Epithelial cell of esophagus (primary cell): ENCODE data around the gene NOTUM.
A peak's percentile ranks its signal among the peaks of the same experiment; 100 is the strongest.
"Not testable (repeated sequence)": the region's sequence is repeated elsewhere in the genome, so short reads cannot be mapped to it uniquely, and the experiment has no call there.

Experiments
- DNase-seq: peaks from one replicate; pipeline ENCODE4 v3.0.0; 2010; ENCODE audit warnings: low read depth
- H3K4me3 ChIP-seq: 2 replicates; pipeline ENCODE4 v1.5.1; 2011; ENCODE audit warnings: mild to moderate bottlenecking, low read length, control low read depth
- CTCF ChIP-seq: IDR thresholded peaks from 2 replicates; pipeline ENCODE4 v1.5.1; 2011; ENCODE audit warnings: low read depth, mild to moderate bottlenecking, low read length, control low read depth, inconsistent platforms; ENCODE audit not compliant: insufficient read depth; ENCODE audit errors: missing control alignments

The NOTUM gene

GRCh38 chr17:81983011-81983638 lies 22.1 kb upstream of the NOTUM start:
- no peak for TF ChIP-seq CTCF
- no peak overlapping the region for H3K4me3 ChIP-seq
- DNase-seq: no peak

- not testable (repeated sequence) for H3K4me3 ChIP-seq, DNase-seq
Measured at GRCh38 chr17:81981511-81981910, 20.5 kb upstream of the NOTUM start.

GRCh38 chr17:81980707-81981343 lies 19.8 kb upstream of the NOTUM start:
- DNase-seq: no peak
- no peak for TF ChIP-seq CTCF
- no peak overlapping the region for H3K4me3 ChIP-seq

- TF ChIP-seq CTCF: no peak
- H3K4me3 ChIP-seq: no peak overlapping the region
- no peak for DNase-seq
Measured at GRCh38 chr17:81980122-81980521, 19.1 kb upstream of the NOTUM start.

GRCh38 chr17:81978524-81979298 lies 17.7 kb upstream of the NOTUM start:
- no peak for TF ChIP-seq CTCF

GRCh38 chr17:81977211-81977808 lies 16.3 kb upstream of the NOTUM start, which contains the start of gene ASPSCR1:
Gene ASPSCR1, plus strand, starts transcription at chr17:81977629. Its CDS starts 18 bp downstream, at chr17:81977647.
- peak within 1 kb of the TSS; percentile 81 for H3K4me3 ChIP-seq
- peak; percentile 95 for DNase-seq
- no peak for TF ChIP-seq CTCF

More at GRCh38 chr17:81978524-81979298, 17.7 kb upstream of the NOTUM start:
- H3K4me3 ChIP-seq: peak overlapping the region; percentile 81
- no peak for DNase-seq
